ENCODE measurements around the gene ITIH2.
"Not testable (repeated sequence)": the region's sequence is repeated elsewhere in the genome, so short reads cannot be mapped to it uniquely, and the experiment has no call there.

Gene ITIH2

GRCh38 chr10:7766241-7766640, 63.1 kb downstream of the ITIH2 start:
- DNase-seq (ENCODE audit: insufficient read length) (no peak), FAIRE-seq (no peak)
- no peak for TF ChIP-seq POLR2A (IDR thresholded peaks at IDR 0.05; ENCODE audit: low read depth, low read length)
- no peak for TF ChIP-seq TAF1 (IDR thresholded peaks at IDR 0.05; ENCODE audit: borderline replicate concordance, low read depth, low read length)
- no peak for TF ChIP-seq POLR2AphosphoS5 (IDR thresholded peaks at IDR 0.05; ENCODE audit: low read depth, low read length)

- TF ChIP-seq POLR2A (IDR thresholded peaks at IDR 0.05; ENCODE audit: low read depth, low read length) = no peak
- TF ChIP-seq POLR2AphosphoS5 (IDR thresholded peaks at IDR 0.05; ENCODE audit: low read depth, low read length) = no peak
- TF ChIP-seq TAF1 (IDR thresholded peaks at IDR 0.05; ENCODE audit: borderline replicate concordance, low read depth, low read length) = no peak
- FAIRE-seq (no peak), DNase-seq (ENCODE audit: insufficient read length) (no peak)
Measured at GRCh38 chr10:7767209-7767608, 64.1 kb downstream of the ITIH2 start.

DNA sequence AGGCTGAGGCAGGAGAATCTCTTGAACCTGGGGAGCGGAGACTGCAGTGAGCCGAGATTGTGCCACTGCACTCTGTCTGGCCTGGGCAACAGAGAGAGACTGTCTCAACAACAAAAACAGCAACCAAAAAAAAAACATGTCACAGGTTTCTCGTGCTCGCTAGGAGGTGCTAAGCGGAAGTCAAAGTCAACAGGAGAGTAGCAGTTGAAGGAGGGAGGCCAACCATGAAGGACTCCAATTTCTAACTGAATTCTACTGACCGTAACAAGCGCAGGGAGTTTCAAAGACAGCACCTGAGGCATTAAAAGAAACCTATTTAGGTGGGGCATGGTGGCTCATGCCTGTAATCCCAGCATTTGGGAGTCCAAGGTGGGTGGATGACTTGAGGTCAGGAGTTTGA, 65.3 kb downstream of the ITIH2 start:
- TF ChIP-seq TAF1 (IDR thresholded peaks at IDR 0.05; ENCODE audit: borderline replicate concordance, low read depth, low read length) (no peak), POLR2AphosphoS5 (IDR thresholded peaks at IDR 0.05; ENCODE audit: low read depth, low read length) (no peak)
- DNase-seq (ENCODE audit: insufficient read length) (no peak), FAIRE-seq (no peak)

DNA sequence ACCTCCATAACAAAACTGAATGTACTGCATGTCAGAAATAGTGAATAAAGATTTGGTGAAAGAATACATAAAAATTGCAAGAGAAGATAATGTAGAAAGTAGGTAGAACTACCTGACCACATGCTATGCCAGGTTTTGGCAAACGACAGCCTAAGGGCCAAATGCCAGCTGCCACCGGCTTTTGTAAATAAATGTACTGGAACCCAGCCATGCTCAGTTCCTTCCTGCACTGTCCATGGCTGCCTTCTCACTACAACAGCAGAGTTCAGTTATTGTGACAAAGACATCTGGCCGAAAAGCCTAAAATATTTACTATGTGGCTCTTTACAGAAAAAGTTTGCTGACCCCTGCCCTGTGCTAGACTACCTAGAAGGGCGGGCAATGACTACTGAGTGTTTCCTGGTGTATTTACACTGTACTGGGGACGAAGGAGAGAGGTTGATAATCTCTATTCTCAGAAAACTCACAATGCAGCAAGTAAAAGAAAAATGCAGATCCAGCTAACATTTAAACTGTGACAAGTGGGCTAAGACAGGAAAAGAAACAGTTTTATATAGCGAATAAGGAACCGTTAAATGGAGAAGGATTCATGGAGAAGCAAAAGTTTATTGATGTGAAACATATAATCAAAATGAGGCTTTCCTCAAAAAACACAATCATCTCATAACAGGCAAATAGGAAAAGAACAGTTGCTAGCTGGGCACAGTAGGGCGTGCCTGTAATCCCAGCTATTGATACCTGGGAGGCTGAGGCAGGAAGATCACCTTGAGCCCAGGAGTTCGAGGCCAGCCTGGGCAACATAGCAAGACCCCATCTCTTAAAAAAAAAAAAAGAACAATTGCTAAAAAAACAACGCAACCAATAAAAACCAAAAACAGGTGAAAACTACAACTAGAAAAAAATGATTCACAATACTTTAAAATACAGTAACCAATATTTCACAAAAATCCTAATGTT, 71.0 kb downstream of the ITIH2 start:
- no peak for FAIRE-seq
- no peak for DNase-seq (ENCODE audit: insufficient read length)
- TF ChIP-seq TAF1 (IDR thresholded peaks at IDR 0.05; ENCODE audit: borderline replicate concordance, low read depth, low read length) = no peak
- TF ChIP-seq POLR2AphosphoS5 (IDR thresholded peaks at IDR 0.05; ENCODE audit: low read depth, low read length) = no peak
- no peak for TF ChIP-seq POLR2A (IDR thresholded peaks at IDR 0.05; ENCODE audit: low read depth, low read length)

GRCh38 chr10:7776777-7777176, 73.7 kb downstream of the ITIH2 start:
- DNase-seq (ENCODE audit: insufficient read length) (no peak), FAIRE-seq (no peak)
- TF ChIP-seq POLR2A (IDR thresholded peaks at IDR 0.05; ENCODE audit: low read depth, low read length) = no peak

GRCh38 chr10:7782194-7782593, 79.1 kb downstream of the ITIH2 start:
- DNase-seq (ENCODE audit: insufficient read length); FAIRE-seq: not testable (repeated sequence)

- FAIRE-seq (no peak), DNase-seq (ENCODE audit: insufficient read length) (no peak)
- TF ChIP-seq TAF1 (IDR thresholded peaks at IDR 0.05; ENCODE audit: borderline replicate concordance, low read depth, low read length) = no peak
- TF ChIP-seq POLR2AphosphoS5 (IDR thresholded peaks at IDR 0.05; ENCODE audit: low read depth, low read length) = no peak
- no peak for TF ChIP-seq POLR2A (IDR thresholded peaks at IDR 0.05; ENCODE audit: low read depth, low read length)
Measured at GRCh38 chr10:7786430-7786829, 83.3 kb downstream of the ITIH2 start.

GRCh38 chr10:7787150-7787856, 84.2 kb downstream of the ITIH2 start:
- DNase-seq (ENCODE audit: insufficient read length) = no peak

DNA sequence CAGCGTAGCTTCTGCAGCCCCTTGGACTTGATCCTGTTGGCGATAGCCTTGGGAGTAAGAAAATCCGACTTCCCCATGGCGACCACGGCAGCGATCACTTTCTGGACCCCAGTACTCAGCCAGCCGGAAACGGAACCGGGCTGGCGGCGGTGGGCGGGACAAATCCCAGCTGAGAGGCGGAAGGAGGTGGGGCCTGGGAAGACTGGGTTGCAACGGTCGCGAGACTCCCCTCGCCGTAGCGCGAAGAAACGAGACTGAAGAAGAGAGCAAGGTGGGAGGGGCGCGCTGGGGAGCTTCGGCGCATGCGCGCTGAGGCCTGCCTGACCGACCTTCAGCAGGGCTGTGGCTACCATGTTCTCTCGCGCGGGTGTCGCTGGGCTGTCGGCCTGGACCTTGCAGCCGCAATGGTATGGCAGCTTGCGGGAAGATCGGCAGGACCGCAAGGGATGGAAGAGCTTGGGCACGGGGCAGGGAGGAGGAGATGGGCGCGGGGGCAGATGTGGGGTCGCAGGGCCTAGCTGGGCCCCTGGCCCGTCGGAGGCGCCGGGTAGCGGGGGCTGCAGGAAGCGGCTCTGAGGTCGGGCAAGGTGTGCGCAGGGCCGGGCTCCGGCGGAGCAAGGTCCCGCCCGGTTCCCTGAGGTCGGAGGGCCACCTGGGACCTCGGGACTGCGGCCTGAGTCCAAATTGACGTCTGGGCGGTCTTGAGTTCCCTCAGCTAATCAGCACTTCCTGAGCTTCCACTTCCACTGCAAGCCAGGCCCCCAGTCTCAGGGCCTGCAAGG, 84.9 kb downstream of the ITIH2 start, which contains the start of the genes ATP5F1C and KIN:
Gene ATP5F1C, plus strand, starts transcription at position 321 of the 782 bp plus-strand sequence. Its CDS starts 31 bp downstream, at position 352.
Gene KIN, minus strand, starts transcription at position 137 of the 782 bp plus-strand sequence. Its CDS starts 60 bp downstream, at position 77.
- DNase-seq (ENCODE audit: insufficient read length) (peak; percentile 94), FAIRE-seq (peak; percentile 97)
- TF ChIP-seq POLR2A (IDR thresholded peaks at IDR 0.05; ENCODE audit: low read depth, low read length) (peak; percentile 95), TAF1 (IDR thresholded peaks at IDR 0.05; ENCODE audit: borderline replicate concordance, low read depth, low read length) (peak; percentile 48; the same call in 1 of the 2 replicates), POLR2AphosphoS5 (IDR thresholded peaks at IDR 0.05; ENCODE audit: low read depth, low read length) (peak; percentile 92)

More at GRCh38 chr10:7787150-7787856, 84.2 kb downstream of the ITIH2 start:
- no peak for TF ChIP-seq POLR2A (IDR thresholded peaks at IDR 0.05; ENCODE audit: low read depth, low read length)
- no peak for TF ChIP-seq POLR2AphosphoS5 (IDR thresholded peaks at IDR 0.05; ENCODE audit: low read depth, low read length)
- TF ChIP-seq TAF1 (IDR thresholded peaks at IDR 0.05; ENCODE audit: borderline replicate concordance, low read depth, low read length) = no peak
- FAIRE-seq = no peak

DNA sequence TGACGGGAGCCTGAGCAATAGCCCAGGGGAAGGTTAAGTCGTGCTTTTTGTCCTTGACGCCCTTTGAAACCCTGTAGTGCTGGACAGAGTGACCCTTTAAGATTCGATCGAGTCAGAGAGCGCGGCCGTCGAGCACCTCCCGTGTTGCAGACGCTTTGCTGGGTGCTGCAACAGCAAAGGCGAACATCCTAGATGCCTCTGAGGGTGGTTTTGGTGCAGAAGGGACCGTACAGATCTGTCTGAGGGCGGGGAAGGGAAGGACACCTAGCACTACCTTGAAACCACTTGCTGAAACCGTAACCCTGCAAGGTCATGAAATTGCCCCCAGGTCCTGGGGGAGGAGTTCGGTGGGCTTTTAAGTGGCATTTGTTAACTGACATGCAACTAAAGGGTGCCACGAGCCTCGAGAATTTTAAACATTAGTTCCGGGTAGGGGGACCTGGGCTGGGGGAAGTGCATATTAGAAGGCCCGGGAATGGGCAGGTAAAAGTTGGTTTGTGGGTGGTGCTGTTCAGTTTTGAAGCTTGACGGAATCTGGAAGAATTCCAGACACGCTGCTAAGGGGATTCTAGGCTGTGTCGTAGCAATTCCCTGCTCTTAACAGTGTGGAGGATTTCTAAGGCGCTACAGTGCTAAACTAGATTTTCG, 85.6 kb downstream of the ITIH2 start:
- FAIRE-seq (no peak), DNase-seq (ENCODE audit: insufficient read length) (no peak)
- no peak for TF ChIP-seq TAF1 (IDR thresholded peaks at IDR 0.05; ENCODE audit: borderline replicate concordance, low read depth, low read length)
- TF ChIP-seq POLR2A (IDR thresholded peaks at IDR 0.05; ENCODE audit: low read depth, low read length) = no peak
- TF ChIP-seq POLR2AphosphoS5 (IDR thresholded peaks at IDR 0.05; ENCODE audit: low read depth, low read length) = no peak

DNA sequence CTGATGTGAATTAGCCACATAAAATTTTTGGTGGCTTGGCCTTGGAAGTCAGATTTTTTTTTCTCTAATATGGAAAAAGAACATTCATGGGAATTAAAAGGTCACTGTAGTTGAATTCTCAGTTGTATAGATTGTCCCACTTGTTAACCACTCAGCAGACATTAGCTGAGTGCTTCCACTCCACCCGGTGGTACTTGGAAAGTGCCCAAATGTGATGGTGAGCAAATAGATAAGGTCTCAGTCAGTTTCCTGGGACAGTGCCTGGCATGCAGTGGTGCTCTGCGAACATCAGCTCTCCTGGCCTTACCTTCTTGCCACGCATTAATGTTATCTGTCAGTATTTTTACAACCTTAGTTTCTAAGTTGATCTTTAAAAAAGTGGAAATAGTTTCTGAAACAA, 86.3 kb downstream of the ITIH2 start:
- FAIRE-seq (no peak), DNase-seq (ENCODE audit: insufficient read length) (no peak)
- TF ChIP-seq TAF1 (IDR thresholded peaks at IDR 0.05; ENCODE audit: borderline replicate concordance, low read depth, low read length) (no peak), POLR2A (IDR thresholded peaks at IDR 0.05; ENCODE audit: low read depth, low read length) (no peak), POLR2AphosphoS5 (IDR thresholded peaks at IDR 0.05; ENCODE audit: low read depth, low read length) (no peak)

All from GM12892 (cell line).